Retinal pigment epithelial cell (primary cell): ENCODE measurements around the gene LIN28A.

ENCODE experiments used
- DNase-seq: peaks from one replicate; pipeline ENCODE4 v3.0.0-alpha.2; 2010; ENCODE audit warnings: low read depth
- H3K4me3 ChIP-seq: 2 replicates; pipeline ENCODE4 v1.5.1; 2011; ENCODE audit warnings: mild to moderate bottlenecking, low read length, control low read depth, moderate library complexity
- TF ChIP-seq, protein P1 (sequence below): conservative IDR thresholded peaks from 2 replicates; pipeline ENCODE4 v1.5.1; 2011; ENCODE audit warnings: low read depth, low read length, control low read depth, inconsistent platforms

The LIN28A gene

DNA sequence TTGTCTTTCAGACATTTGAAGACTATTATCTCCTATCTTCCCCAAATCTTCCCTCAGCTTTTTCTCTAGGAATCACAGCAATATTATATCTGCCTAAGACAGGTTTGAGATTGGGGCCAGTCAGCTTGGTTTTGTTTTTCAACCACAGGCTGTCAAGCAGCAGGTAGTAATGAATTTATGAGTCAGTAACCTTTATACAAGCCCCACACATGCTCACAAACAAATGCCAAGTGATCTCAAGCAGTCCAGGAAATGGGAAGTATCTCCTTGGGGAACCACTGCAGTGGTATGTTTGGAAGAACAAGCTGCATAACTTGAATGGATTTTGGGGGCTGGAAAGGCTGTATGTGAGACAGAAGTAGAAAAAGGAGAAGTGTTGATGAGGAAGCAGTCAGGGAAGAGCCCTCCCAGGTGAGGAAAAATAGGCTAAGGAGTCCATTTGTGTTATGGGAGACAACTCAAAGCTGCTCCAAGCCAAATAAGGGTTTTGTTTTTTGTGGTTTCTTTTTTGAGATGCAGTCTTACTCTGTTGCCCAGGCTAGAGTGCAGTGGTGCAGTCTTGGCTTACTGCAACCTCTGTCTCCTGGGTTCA, 23.6 kb downstream of the LIN28A start:
- no peak overlapping the region for H3K4me3 ChIP-seq
- no peak for DNase-seq
- TF ChIP-seq, protein P1, sequence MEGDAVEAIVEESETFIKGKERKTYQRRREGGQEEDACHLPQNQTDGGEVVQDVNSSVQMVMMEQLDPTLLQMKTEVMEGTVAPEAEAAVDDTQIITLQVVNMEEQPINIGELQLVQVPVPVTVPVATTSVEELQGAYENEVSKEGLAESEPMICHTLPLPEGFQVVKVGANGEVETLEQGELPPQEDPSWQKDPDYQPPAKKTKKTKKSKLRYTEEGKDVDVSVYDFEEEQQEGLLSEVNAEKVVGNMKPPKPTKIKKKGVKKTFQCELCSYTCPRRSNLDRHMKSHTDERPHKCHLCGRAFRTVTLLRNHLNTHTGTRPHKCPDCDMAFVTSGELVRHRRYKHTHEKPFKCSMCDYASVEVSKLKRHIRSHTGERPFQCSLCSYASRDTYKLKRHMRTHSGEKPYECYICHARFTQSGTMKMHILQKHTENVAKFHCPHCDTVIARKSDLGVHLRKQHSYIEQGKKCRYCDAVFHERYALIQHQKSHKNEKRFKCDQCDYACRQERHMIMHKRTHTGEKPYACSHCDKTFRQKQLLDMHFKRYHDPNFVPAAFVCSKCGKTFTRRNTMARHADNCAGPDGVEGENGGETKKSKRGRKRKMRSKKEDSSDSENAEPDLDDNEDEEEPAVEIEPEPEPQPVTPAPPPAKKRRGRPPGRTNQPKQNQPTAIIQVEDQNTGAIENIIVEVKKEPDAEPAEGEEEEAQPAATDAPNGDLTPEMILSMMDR, result no peak

DNA sequence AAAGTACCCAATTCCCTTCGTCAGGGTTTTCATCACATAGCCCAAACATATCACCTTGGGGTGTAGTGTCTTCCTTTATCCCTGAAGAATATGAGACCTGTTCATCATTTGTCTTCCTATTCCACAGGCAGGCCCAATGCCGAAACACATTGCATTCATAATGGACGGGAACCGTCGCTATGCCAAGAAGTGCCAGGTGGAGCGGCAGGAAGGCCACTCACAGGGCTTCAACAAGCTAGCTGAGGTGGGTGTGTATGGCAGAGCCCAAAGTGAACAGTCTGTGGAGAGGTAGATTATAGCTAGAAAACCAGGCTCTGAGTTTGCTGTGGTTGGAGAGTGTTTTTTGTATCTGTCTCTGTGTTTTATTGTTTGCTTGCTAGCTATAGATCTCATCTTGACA, 27.4 kb downstream of the LIN28A start:
- TF ChIP-seq, protein P1, result no peak
- DNase-seq, result no peak
- no peak overlapping the region for H3K4me3 ChIP-seq

DNA sequence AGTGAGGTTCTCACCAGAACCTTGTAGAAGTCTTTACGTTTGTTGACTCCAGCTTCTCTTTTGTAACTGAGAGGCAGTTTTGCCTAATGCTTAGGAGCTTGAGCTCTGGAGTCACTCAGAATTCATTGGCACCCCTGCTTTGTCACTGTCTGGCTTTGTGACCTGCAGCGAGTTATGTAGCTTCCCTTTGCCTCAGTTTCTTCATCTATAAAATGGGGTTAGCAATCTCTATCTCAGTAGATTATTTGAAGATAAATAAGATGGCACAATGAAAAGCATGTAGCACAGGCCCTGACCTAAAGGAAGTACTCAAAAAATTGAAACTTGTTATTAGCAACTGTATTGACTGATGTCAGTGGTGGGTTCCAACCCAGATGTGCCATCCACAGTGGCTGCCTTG, 29.6 kb downstream of the LIN28A start:
- H3K4me3 ChIP-seq, result no peak overlapping the region
- TF ChIP-seq, protein P1, result no peak
- no peak for DNase-seq

GRCh38 chr1:26449868-26450267, 39.3 kb downstream of the LIN28A start:
- no peak for DNase-seq
- H3K4me3 ChIP-seq, result no peak overlapping the region
- TF ChIP-seq, protein P1, result no peak

- DNase-seq, result no peak
- TF ChIP-seq, protein P1, result no peak
- no peak overlapping the region for H3K4me3 ChIP-seq
Observed at GRCh38 chr1:26450908-26451307, 40.3 kb downstream of the LIN28A start.

- H3K4me3 ChIP-seq, result no peak overlapping the region
- DNase-seq, result no peak
- TF ChIP-seq, protein P1, result no peak
Observed at GRCh38 chr1:26452459-26453183, 42.0 kb downstream of the LIN28A start.

DNA sequence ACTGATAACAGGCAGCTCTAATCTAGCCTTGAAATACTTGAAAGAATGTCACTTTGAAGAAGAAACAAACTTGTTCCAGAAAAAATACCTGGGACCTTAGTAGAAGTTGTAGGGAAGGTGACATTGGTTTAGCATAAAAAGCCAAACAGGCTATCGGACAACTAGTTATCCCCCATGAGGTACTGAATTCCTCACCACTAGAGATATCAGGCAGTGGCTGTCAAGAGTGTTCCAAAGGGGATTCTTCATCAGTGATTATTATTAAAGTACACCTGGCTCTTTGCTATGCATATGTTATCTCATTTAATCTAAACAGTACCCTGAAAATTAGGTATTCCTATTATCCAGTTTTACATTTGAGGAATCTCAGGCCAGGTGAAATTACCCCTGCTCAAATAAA, 48.5 kb downstream of the LIN28A start:
- H3K4me3 ChIP-seq, result no peak overlapping the region
- no peak for DNase-seq
- TF ChIP-seq, protein P1, result no peak
